Measurements from ENCODE around the gene LILRB5.

The LILRB5 gene

GRCh38 chr19:54271106-54271505, 14.0 kb upstream of the LILRB5 start:
- TF ChIP-seq CTCF (IDR thresholded peaks at IDR 0.05; ENCODE audit: low read depth, low read length), result no peak
- H3K4me3 ChIP-seq (replicated peaks in 1 of 2; ENCODE audit: low read depth in 2 of 2, low read length in 2 of 2), result no peak overlapping the region
- DNase-seq (ENCODE audit: low read depth in 2 of 2), result no peak

- DNase-seq (ENCODE audit: low read depth in 2 of 2), result no peak
- no peak for TF ChIP-seq CTCF (IDR thresholded peaks at IDR 0.05; ENCODE audit: low read depth, low read length)
- H3K4me3 ChIP-seq (replicated peaks in 1 of 2; ENCODE audit: low read depth in 2 of 2, low read length in 2 of 2), result no peak overlapping the region
These were observed 11.9 kb upstream of the LILRB5 start for GRCh38 chr19:54268936-54269335.

GRCh38 chr19:54266133-54266532, 9.1 kb upstream of the LILRB5 start:
- peak; percentile 73 for TF ChIP-seq CTCF (IDR thresholded peaks at IDR 0.05; ENCODE audit: low read depth, low read length)
- peak; percentile 76 to 78 for DNase-seq (ENCODE audit: low read depth in 2 of 2)
- no peak overlapping the region for H3K4me3 ChIP-seq (replicated peaks in 1 of 2; ENCODE audit: low read depth in 2 of 2, low read length in 2 of 2)

- DNase-seq (ENCODE audit: low read depth in 2 of 2), result no peak
- no peak overlapping the region for H3K4me3 ChIP-seq (replicated peaks in 1 of 2; ENCODE audit: low read depth in 2 of 2, low read length in 2 of 2)
- no peak for TF ChIP-seq CTCF (IDR thresholded peaks at IDR 0.05; ENCODE audit: low read depth, low read length)
These were observed 5.4 kb upstream of the LILRB5 start for GRCh38 chr19:54262470-54262869.

GRCh38 chr19:54262066-54262465, 5.0 kb upstream of the LILRB5 start:
- no peak for DNase-seq (ENCODE audit: low read depth in 2 of 2)
- H3K4me3 ChIP-seq (replicated peaks in 1 of 2; ENCODE audit: low read depth in 2 of 2, low read length in 2 of 2), result no peak overlapping the region
- no peak for TF ChIP-seq CTCF (IDR thresholded peaks at IDR 0.05; ENCODE audit: low read depth, low read length)

- no peak for TF ChIP-seq CTCF (IDR thresholded peaks at IDR 0.05; ENCODE audit: low read depth, low read length)
- H3K4me3 ChIP-seq (replicated peaks in 1 of 2; ENCODE audit: low read depth in 2 of 2, low read length in 2 of 2), result no peak overlapping the region
- DNase-seq (ENCODE audit: low read depth in 2 of 2), result no peak
These were observed 590 bp downstream of the LILRB5 start for GRCh38 chr19:54256250-54257115.
